GM12878 (cell line): Measurements from ENCODE around the gene BMERB1. TPM values are rescaled to one million over a fixed set of nuclear protein-coding genes. Genes with fewer than 3 reads are reported as not detected.

ENCODE experiments used
- ATAC-seq: fragments of 200-7000 bp; cut with Tn5 transposase; 3 replicates; pipeline ENCODE4 v1.9.1; 2020; ENCODE audit warnings: mild to moderate bottlenecking, moderate library complexity
- BruUV-seq: library from RNA; stranded (reverse); fragments of 400-500 nt; replicated peaks from 2 replicates; lab custom pipeline; 2021; lab: Mats Ljungman, UMichigan
- CTCF ChIA-PET: fragments of 300-600 bp; sonication (Branson Sonifier 250); formaldehyde crosslinking; extraction: SDS; loops from one replicate; lab custom pipeline; 2021; ENCODE audit warnings: inconsistent platforms; lab: Yijun Ruan, JAX
- POLR2A ChIA-PET: fragments of 350-600 bp; formaldehyde crosslinking; extraction: SDS; loops from one replicate; lab custom pipeline; 2021; ENCODE audit warnings: inconsistent platforms; lab: Charles Lee
- RAD21 ChIA-PET: fragments of 300-600 bp; sonication (Branson Sonifier 250); formaldehyde crosslinking; loops from one replicate; lab custom pipeline; 2023; ENCODE audit warnings: antibody characterized with exemption; ENCODE audit not compliant: unreplicated experiment; lab: Charles Lee
- SMC1A ChIA-PET: fragments of 300-600 bp; sonication (Branson Sonifier 250); formaldehyde crosslinking; loops from one replicate; lab custom pipeline; 2023; ENCODE audit not compliant: unreplicated experiment, uncharacterized antibody; lab: Charles Lee
- DNase-seq: peaks from one replicate; pipeline ENCODE4 v3.0.0-alpha.2; 2011; ENCODE audit warnings: low read depth, low spot score
- FAIRE-seq: peaks from 3 replicates; lab custom pipeline; 2011; peaks lifted over from hg19 to GRCh38; lab: Jason Lieb, UNC
- H2AFZ ChIP-seq: 2 replicates; pipeline ENCODE4 v1.6.0; 2011; ENCODE audit warnings: low read depth, low read length, control low read depth; ENCODE audit not compliant: control insufficient read depth
- H3K27ac ChIP-seq: 2 replicates; pipeline ENCODE4 v1.5.1; 2011; ENCODE audit warnings: control low read depth; ENCODE audit not compliant: control insufficient read depth, insufficient read depth
- H3K27me3 ChIP-seq, 2 experiments: replicated peaks in 1 of 2; 2 replicates each; pipeline versions ENCODE4 v1.6.0 to v1.6.1; 2011; ENCODE audit warnings: low read length in 1 of 2; ENCODE audit not compliant: control insufficient read depth in 2 of 2, insufficient read depth in 2 of 2
- H3K36me3 ChIP-seq, 2 experiments: 2 replicates each; pipeline ENCODE4 v1.5.1; 2011; ENCODE audit warnings: low read length in 1 of 2; ENCODE audit not compliant: control insufficient read depth in 2 of 2, insufficient read depth in 2 of 2
- H3K4me1 ChIP-seq: 2 replicates; pipeline ENCODE4 v1.6.1; 2011; ENCODE audit warnings: mild to moderate bottlenecking, low read length, moderate library complexity, mixed read lengths; ENCODE audit not compliant: control insufficient read depth, insufficient read depth
- H3K4me2 ChIP-seq: 2 replicates; pipeline ENCODE4 v1.6.0; 2011; ENCODE audit warnings: control low read depth; ENCODE audit not compliant: control insufficient read depth, insufficient read depth
- H3K4me3 ChIP-seq: fragments of 200-600 bp; sonication (generic); 2 replicates; pipeline ENCODE4 v1.5.1; 2016
- H3K79me2 ChIP-seq: 2 replicates; pipeline ENCODE4 v1.6.0; 2011; ENCODE audit warnings: low read length; ENCODE audit not compliant: control insufficient read depth, insufficient read depth
- H3K9ac ChIP-seq: 2 replicates; pipeline ENCODE4 v1.8.0; 2011; ENCODE audit warnings: low read length, control low read depth, mixed read lengths; ENCODE audit not compliant: control insufficient read depth, insufficient read depth
- H3K9me3 ChIP-seq: replicated peaks from 3 replicates; pipeline ENCODE4 v1.5.1; 2011; ENCODE audit warnings: mild to moderate bottlenecking, low read length; ENCODE audit not compliant: control insufficient read depth, insufficient read depth
- H4K20me1 ChIP-seq: 2 replicates; pipeline ENCODE4 v1.6.0; 2011; ENCODE audit not compliant: control insufficient read depth, insufficient read depth
- CEBPB ChIP-seq, 2 experiments: fragments of 150-350 bp in 1 of 2; IDR thresholded peaks; 2 replicates each; pipeline ENCODE4 v1.6.1; 2012 to 2014; ENCODE audit warnings: low read depth in 2 of 2, low read length in 2 of 2, borderline replicate concordance in 1 of 2, inconsistent platforms in 1 of 2
- CTCF ChIP-seq, 3 experiments: IDR thresholded peaks in 2 of 3; conservative IDR thresholded peaks in 1 of 3; 2 replicates each; pipeline ENCODE4 v1.5.1; 2011; ENCODE audit warnings: low read depth in 3 of 3, low read length in 3 of 3, mild to moderate bottlenecking in 3 of 3, control low read depth in 2 of 3, moderate library complexity in 2 of 3, inconsistent platforms in 1 of 3, mixed read lengths in 1 of 3; ENCODE audit not compliant: control insufficient read depth in 2 of 3, insufficient read depth in 1 of 3; ENCODE audit errors: extremely low read depth in 1 of 3
- ELK1 ChIP-seq: IDR thresholded peaks from 2 replicates; pipeline ENCODE4 v1.6.1; 2012; ENCODE audit warnings: low read depth, low read length, improper control_type of control experiment
- MLLT1 ChIP-seq: fragments of 450-650 bp; IDR thresholded peaks from 2 replicates; pipeline ENCODE4 v1.6.1; 2016; ENCODE audit warnings: mild to moderate bottlenecking
- SMARCA5 ChIP-seq: fragments of 450-650 bp; IDR thresholded peaks from 2 replicates; pipeline ENCODE4 v1.6.1; 2017; ENCODE audit warnings: mild to moderate bottlenecking
- STAT1 ChIP-seq: fragments of 450-650 bp; conservative IDR thresholded peaks from 2 replicates; pipeline ENCODE4 v1.6.1; 2014; ENCODE audit warnings: antibody characterized with exemption, mild to moderate bottlenecking
- STAT3 ChIP-seq: IDR thresholded peaks from 2 replicates; pipeline ENCODE4 v1.6.1; 2011; ENCODE audit warnings: low read depth, low read length, improper control_type of control experiment
- TBL1XR1 ChIP-seq: IDR thresholded peaks from 2 replicates; pipeline ENCODE4 v1.6.1; 2012; ENCODE audit warnings: low read depth, low read length, improper control_type of control experiment
- YBX1 ChIP-seq: fragments of 450-650 bp; IDR thresholded peaks from 2 replicates; pipeline ENCODE4 v1.6.1; 2016; ENCODE audit warnings: antibody characterized with exemption
- WGBS: methylation state at CpG from one replicate; pipeline ENCODE4 v1.1.6; 2016; ENCODE audit warnings: low lambda C conversion rate; ENCODE audit not compliant: insufficient replicate concordance, insufficient coverage; ENCODE audit errors: missing lambda C conversion rate; 5-methylcytosine and 5-hydroxymethylcytosine counted together
- in situ Hi-C: fragments of 300-500 bp; cut with MboI; formaldehyde crosslinking; loops from 9 replicates; pipeline ENCODE4 v1.14.3; 2018; ENCODE audit warnings: mixed read lengths
- intact Hi-C: fragments of 100-400 bp; cut with micrococcal nuclease; formaldehyde crosslinking; loops from one replicate; pipeline ENCODE4 v1.14.2; 2022; ENCODE audit not compliant: unreplicated experiment
- polyA plus RNA-seq, 11 experiments: library from polyadenylated mRNA; depleted of rRNA in 4 of 11; unstranded in 6 of 11; stranded (reverse) in 5 of 11; fragments of >200 nt; fragmentation: Nextera tagmentation in 4 of 11; fragmentation: Illumina TruSeq in 1 of 11; extraction: Ambion mirVana in 4 of 11; extraction: Trizol in 1 of 11; gene quantifications; 1 replicate in 1 of 11; 2 replicates in 10 of 11; pipeline versions ENCODE4 v1.2.1 to v1.2.3, GENCODE V29; 2011 to 2016; ENCODE audit warnings: inconsistent platforms in 2 of 11, missing spikeins in 2 of 11, low read depth in 1 of 11
- total RNA-seq, 4 experiments: library from RNA; depleted of rRNA in 3 of 4; stranded (reverse); fragments of >200 nt in 3 of 4; fragmentation: Illumina TruSeq in 1 of 4; extraction: Trizol in 1 of 4; gene quantifications; 2 replicates each; pipeline versions ENCODE4 v1.2.1 to v1.2.3, GENCODE V29; 2013 to 2021

Gene BMERB1
- total and polyA plus RNA-seq, 10 of the 15 experiments (the other 5 are each of a cell fraction or from before 2014, with no cell fraction given) = 0.05 to 0.68 (median 0.34) TPM

GRCh38 chr16:15611610-15612009 lies 177.2 kb downstream of the BMERB1 start:
- TF ChIP-seq MLLT1 = no peak
- no peak for TF ChIP-seq TBL1XR1
- TF ChIP-seq ELK1 = no peak
- TF ChIP-seq STAT3 = no peak
- TF ChIP-seq YBX1 = no peak
- TF ChIP-seq CTCF (IDR thresholded peaks at IDR 0.05 in 2 of 3, conservative IDR thresholded peaks at IDR 0.05 in 1 of 3; ENCODE audit: control insufficient read depth in 2 of 3, extremely low read depth in 1 of 3, insufficient read depth in 1 of 3, low read depth in 3 of 3, low read length in 3 of 3) = no peak
- no peak for TF ChIP-seq CEBPB (IDR thresholded peaks at IDR 0.05; ENCODE audit: borderline replicate concordance in 1 of 2, low read depth in 2 of 2, low read length in 2 of 2)
- no peak for TF ChIP-seq STAT1
- TF ChIP-seq SMARCA5 = no peak
- RAD21 ChIA-PET = no interaction called here
- H3K9me3 ChIP-seq = no peaks in the 10 kb centered on the region
- H3K4me3 ChIP-seq = no peak overlapping the region
- no peaks in the 10 kb centered on the region for H4K20me1 ChIP-seq
- H3K36me3 ChIP-seq = peaks cover 8 to 46% of the 10 kb centered on the region in 2 experiments
- in situ Hi-C loops = no loop called here
- no peak for ATAC-seq
- CTCF ChIA-PET = no interaction called here
- no peak overlapping the region for H3K9ac ChIP-seq
- SMC1A ChIA-PET = no interaction called here
- H3K27me3 ChIP-seq = no peaks in the 10 kb centered on the region
- no peak overlapping the region for H3K27ac ChIP-seq
- H3K79me2 ChIP-seq = no peaks in the 10 kb centered on the region
- no peak for DNase-seq
- no TSS peak for BruUV-seq
- FAIRE-seq = no peak
- H2AFZ ChIP-seq = no peak overlapping the region
- no peak overlapping the region for H3K4me2 ChIP-seq
- no peaks in the 10 kb centered on the region for H3K4me1 ChIP-seq
- intact Hi-C loops = no loop called here
- WGBS = 75% methylated on average over 7 of the region's 7 CpGs
- POLR2A ChIA-PET = no interaction called here
